B cell (primary cell): Measurements from ENCODE around the gene DNAJB1. TPM values are rescaled to one million over a fixed set of nuclear protein-coding genes. Genes with fewer than 3 reads are reported as not detected.

Experiments
- ATAC-seq: fragments of 200-7000 bp; cut with Tn5 transposase; one replicate; pipeline ENCODE4 v1.10.0; 2021; ENCODE audit warnings: low read depth, mild to moderate bottlenecking, moderate number of reproducible peaks, moderate library complexity
- CTCF ChIA-PET: fragments of 350-600 bp; sonication (Branson Sonifier 250); formaldehyde crosslinking; loops from one replicate; lab custom pipeline; 2021; ENCODE audit warnings: antibody characterized with exemption, inconsistent platforms; lab: Charles Lee
- POLR2A ChIA-PET: fragments of 350-600 bp; sonication (Branson Sonifier 250); formaldehyde crosslinking; loops from one replicate; lab custom pipeline; 2021; ENCODE audit warnings: antibody characterized with exemption; lab: Charles Lee
- DNase-seq: peaks from one replicate; pipeline ENCODE4 v3.0.0; 2013
- H2AFZ ChIP-seq: 2 replicates; pipeline ENCODE4 v1.6.1; 2012; ENCODE audit warnings: mild to moderate bottlenecking, low read depth, low read length; ENCODE audit not compliant: insufficient read depth, poor library complexity, severe bottlenecking
- H3K27ac ChIP-seq, 2 donors: 1 replicate in 1 of 2; 2 replicates in 1 of 2; pipeline ENCODE4 v1.5.1; 2012 to 2013; ENCODE audit warnings: low read length in 2 of 2, mild to moderate bottlenecking in 2 of 2, moderate library complexity in 1 of 2
- H3K27me3 ChIP-seq, 4 experiments: fragments of 200-600 bp in 1 of 4; sonication (generic) in 1 of 4; replicated peaks in 1 of 4; 1 replicate in 2 of 4; 2 replicates in 2 of 4; pipeline versions ENCODE4 v1.6.1 to v1.7.0; 2013 to 2016; ENCODE audit warnings: low read length in 3 of 4, mild to moderate bottlenecking in 2 of 4, mixed read lengths in 1 of 4, moderate library complexity in 1 of 4; ENCODE audit not compliant: insufficient read depth in 4 of 4, control insufficient read depth in 3 of 4; ENCODE audit errors: control extremely low read depth in 1 of 4
- H3K36me3 ChIP-seq, 2 experiments: replicated peaks in 1 of 2; 1 replicate in 1 of 2; 2 replicates in 1 of 2; pipeline versions ENCODE4 v1.6.1 to v1.7.1; 2013; ENCODE audit warnings: low read length in 1 of 2; ENCODE audit not compliant: insufficient read depth in 2 of 2, control insufficient read depth in 1 of 2; ENCODE audit errors: control extremely low read depth in 1 of 2, extremely low read depth in 1 of 2
- H3K4me1 ChIP-seq, 2 donors: fragments of 200-600 bp in 1 of 2; sonication (generic) in 1 of 2; 1 replicate in 1 of 2; 2 replicates in 1 of 2; pipeline versions ENCODE4 v1.5.1 to v1.6.1; 2013 to 2017; ENCODE audit warnings: low read length in 2 of 2; ENCODE audit not compliant: control insufficient read depth in 2 of 2, insufficient read depth in 2 of 2
- H3K4me2 ChIP-seq: replicated peaks from 2 replicates; pipeline ENCODE3; 2012; ENCODE audit warnings: mild to moderate bottlenecking, low read depth, low read length; ENCODE audit not compliant: poor library complexity, severe bottlenecking
- H3K4me3 ChIP-seq, 5 experiments: fragments of 200-600 bp in 1 of 5; sonication (generic) in 1 of 5; 1 replicate in 3 of 5; 2 replicates in 2 of 5; pipeline versions ENCODE4 v1.5.1 to v1.7.0; 2011 to 2016; ENCODE audit warnings: low read length in 4 of 5, mild to moderate bottlenecking in 4 of 5, low read depth in 2 of 5, control low read depth in 1 of 5, moderate library complexity in 1 of 5; ENCODE audit not compliant: insufficient read depth in 1 of 5; ENCODE audit errors: control extremely low read depth in 1 of 5, extremely low read depth in 1 of 5
- H3K79me2 ChIP-seq: fragments of 200-600 bp; sonication (generic); one replicate; pipeline ENCODE4 v1.6.0; 2016; ENCODE audit warnings: low read length; ENCODE audit not compliant: control insufficient read depth, insufficient read depth
- H3K9ac ChIP-seq: fragments of 200-600 bp; sonication (generic); 2 replicates; pipeline ENCODE4 v1.6.1; 2017; ENCODE audit warnings: mild to moderate bottlenecking, low read length, moderate library complexity
- H3K9me3 ChIP-seq, 3 donors: one replicate each; pipeline versions ENCODE4 v1.6.1 to v1.7.1; 2013; ENCODE audit warnings: low read length in 2 of 3; ENCODE audit not compliant: control insufficient read depth in 2 of 3, insufficient read depth in 1 of 3; ENCODE audit errors: control extremely low read depth in 1 of 3
- H4K20me1 ChIP-seq: 2 replicates; pipeline ENCODE4 v1.6.0; 2012; ENCODE audit warnings: mild to moderate bottlenecking, low read length; ENCODE audit not compliant: insufficient read depth, control insufficient read depth, poor library complexity, severe bottlenecking
- H3K27ac Mint-ChIP-seq: one replicate; pipeline ENCODE4 v1.8.0; 2021; ENCODE audit warnings: mixed read lengths
- H3K27me3 Mint-ChIP-seq: one replicate; pipeline ENCODE4 v1.8.0; 2021; ENCODE audit warnings: mixed read lengths
- H3K4me1 Mint-ChIP-seq: one replicate; pipeline ENCODE4 v1.8.0; 2021; ENCODE audit warnings: mixed read lengths
- H3K4me3 Mint-ChIP-seq: one replicate; pipeline ENCODE4 v1.8.0; 2021; ENCODE audit warnings: mixed read lengths
- H3K9me3 Mint-ChIP-seq: one replicate; pipeline ENCODE4 v1.8.0; 2022; ENCODE audit warnings: mixed read lengths; ENCODE audit not compliant: insufficient read depth
- CTCF ChIP-seq: fragments of 200-600 bp; IDR thresholded peaks from one replicate; pipeline ENCODE4 v1.8.0; 2022; ENCODE audit warnings: antibody characterized with exemption, mild to moderate bottlenecking
- EZH2 ChIP-seq: IDR thresholded peaks from 2 replicates; pipeline ENCODE4 v1.6.1; 2012; ENCODE audit warnings: borderline replicate concordance, low read depth, mild to moderate bottlenecking, moderate library complexity, low read length; ENCODE audit not compliant: insufficient read depth, poor library complexity, severe bottlenecking
- WGBS: methylation state at CpG from one replicate; pipeline ENCODE4 v1.1.5; 2013; ENCODE audit warnings: missing lambda C conversion rate; ENCODE audit not compliant: insufficient coverage; 5-methylcytosine and 5-hydroxymethylcytosine counted together
- intact Hi-C: fragments of 100-400 bp; cut with micrococcal nuclease; formaldehyde crosslinking; loops from one replicate; pipeline ENCODE4 v1.10.0; 2022
- polyA plus RNA-seq: library from polyadenylated mRNA; depleted of rRNA; stranded (reverse); fragments of >200 nt; gene quantifications from 2 replicates; pipeline ENCODE4 v1.2.3, GENCODE V29; 2012
- total RNA-seq, 2 donors: library from RNA; stranded (reverse); fragments of 120-200 nt in 1 of 2; gene quantifications; 1 replicate in 1 of 2; 2 replicates in 1 of 2; pipeline versions ENCODE4 v1.2.3 to v1.2.4, GENCODE V29; 2013 to 2022

DNAJB1 gene
- total and polyA plus RNA-seq, 2 donors (not counting 1 experiment from before 2014, with no cell fraction given) = 72.8 to 194 TPM

- no peak overlapping the region for H3K4me3 ChIP-seq
- H3K4me1 Mint-ChIP-seq = peaks cover 41% of the 10 kb centered on the region
- TF ChIP-seq CTCF (no peak), EZH2 (no peak)
- peak overlapping the region in 1 of 2 donors; percentile 19 for H3K27ac ChIP-seq
- H3K27me3 ChIP-seq = no peaks in the 10 kb centered on the region
- no peaks in the 10 kb centered on the region for H3K27me3 Mint-ChIP-seq
- CTCF ChIA-PET = interaction anchor here (1.2 to 1.9 kb wide), 2 partner anchors 10 to 29 kb away, joined by 3 to 6 read pairs; no protein-coding TSS in a partner anchor
- H3K36me3 ChIP-seq = peaks cover 0 to 25% of the 10 kb centered on the region in 2 experiments
- no peak overlapping the region for H3K27ac Mint-ChIP-seq
- POLR2A ChIA-PET = interaction anchor here (0.6 kb wide), 2 partner anchors 133 to 730 kb away, joined by 3 read pairs; partner anchors contain the start of gene ADGRE5
- 84% methylated on average over 7 of the region's 8 CpGs for WGBS
- H3K4me3 Mint-ChIP-seq = no peak overlapping the region
- H3K4me1 ChIP-seq = peaks cover 30 to 36% of the 10 kb centered on the region in 2 donors
- no peak for DNase-seq
- no peaks in the 10 kb centered on the region for H3K9me3 Mint-ChIP-seq
- no peak overlapping the region for H3K9ac ChIP-seq
- H3K79me2 ChIP-seq = peaks cover 21% of the 10 kb centered on the region
- H3K4me2 ChIP-seq = no peak overlapping the region
- peaks cover 43% of the 10 kb centered on the region for H4K20me1 ChIP-seq
- no peaks in the 10 kb centered on the region for H3K9me3 ChIP-seq
- ATAC-seq = no peak
- intact Hi-C loops = no loop called here
- no peak overlapping the region for H2AFZ ChIP-seq
Observed at GRCh38 chr19:14514215-14514863, 3.9 kb downstream of the DNAJB1 start.

DNA sequence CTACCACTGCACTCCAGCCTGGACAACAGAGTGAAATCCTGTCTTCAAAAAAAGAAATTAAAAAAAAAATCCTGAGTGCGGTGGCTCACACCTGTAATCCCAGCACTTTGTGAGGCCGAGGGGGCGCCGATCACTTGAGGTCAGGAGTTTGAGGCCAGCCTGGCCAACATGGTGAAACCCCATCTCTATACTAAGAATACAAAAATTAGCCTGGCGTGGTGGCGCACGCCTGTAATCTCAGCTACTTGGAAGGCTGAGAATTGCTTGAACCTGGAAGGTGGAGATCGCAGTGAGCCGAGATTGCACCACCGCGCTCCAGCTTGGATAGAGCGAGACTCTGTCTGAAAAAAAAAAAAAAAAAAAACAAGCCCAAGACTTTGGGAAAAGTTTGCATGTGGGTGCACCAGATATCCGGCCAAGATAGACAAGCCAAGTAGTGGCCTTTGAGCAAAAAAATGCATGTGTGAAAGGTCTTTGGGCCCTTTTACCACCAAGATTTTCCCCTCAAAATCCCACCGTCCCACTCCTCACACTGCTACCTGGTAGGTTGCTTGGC lies 5.7 kb downstream of the DNAJB1 start:
- Histone ChIP-seq H3K9me3 (no peaks in the 10 kb centered on the region), H3K4me3 (no peak overlapping the region), H3K4me1 (peaks cover 24 to 28% of the 10 kb centered on the region in 2 donors), H3K4me2 (no peak overlapping the region), H4K20me1 (peaks cover 37% of the 10 kb centered on the region), H3K9ac (no peak overlapping the region), H3K36me3 (peaks cover 0 to 25% of the 10 kb centered on the region in 2 experiments), H2AFZ (no peak overlapping the region), H3K27me3 (no peaks in the 10 kb centered on the region), H3K27ac (no peak overlapping the region), H3K79me2 (peaks cover 15% of the 10 kb centered on the region)
- Mint-ChIP-seq H3K9me3 (no peaks in the 10 kb centered on the region), H3K4me3 (no peak overlapping the region), H3K4me1 (peaks cover 33% of the 10 kb centered on the region), H3K27ac (no peak overlapping the region), H3K27me3 (no peaks in the 10 kb centered on the region)
- 99% methylated on average over 12 of the region's 14 CpGs for WGBS
- intact Hi-C loops = no loop called here
- POLR2A ChIA-PET = no interaction called here
- no peak for ATAC-seq
- TF ChIP-seq EZH2 (no peak), CTCF (no peak)
- no peak for DNase-seq
- CTCF ChIA-PET = no interaction called here
